Hepatocyte (in vitro differentiated cells): Measurements from ENCODE around the gene BIK. TPM values are rescaled to one million over a fixed set of nuclear protein-coding genes. Genes with fewer than 3 reads are reported as not detected.

Experiments
- DNase-seq: peaks from one replicate; pipeline ENCODE4 v3.0.0-alpha.2; 2016; ENCODE audit warnings: low spot score
- H2AFZ ChIP-seq: fragments of 200-600 bp; sonication (generic); 2 replicates; pipeline ENCODE4 v1.6.0; 2016; ENCODE audit warnings: antibody characterized with exemption, mild to moderate bottlenecking
- H3K27ac ChIP-seq: fragments of 200-600 bp; sonication (generic); 2 replicates; pipeline ENCODE4 v1.5.1; 2016; ENCODE audit warnings: mild to moderate bottlenecking
- H3K27me3 ChIP-seq: fragments of 200-600 bp; sonication (generic); 2 replicates; pipeline ENCODE4 v1.6.1; 2016
- H3K36me3 ChIP-seq: fragments of 200-600 bp; sonication (generic); replicated peaks from 2 replicates; pipeline ENCODE4 v1.5.1; 2016; ENCODE audit warnings: low read depth; ENCODE audit not compliant: insufficient read depth
- H3K4me1 ChIP-seq: fragments of 200-600 bp; sonication (generic); 2 replicates; pipeline ENCODE4 v1.5.1; 2016; ENCODE audit warnings: mild to moderate bottlenecking, moderate library complexity; ENCODE audit not compliant: insufficient read depth
- H3K4me2 ChIP-seq: fragments of 200-600 bp; sonication (generic); 2 replicates; pipeline ENCODE4 v1.6.0; 2016
- H3K4me3 ChIP-seq: fragments of 200-600 bp; sonication (generic); 2 replicates; pipeline ENCODE4 v1.5.1; 2016; ENCODE audit warnings: mild to moderate bottlenecking
- H3K79me2 ChIP-seq: fragments of 200-600 bp; sonication (generic); 2 replicates; pipeline ENCODE4 v1.6.0; 2017; ENCODE audit warnings: mild to moderate bottlenecking
- H3K9me2 ChIP-seq: fragments of 200-600 bp; sonication (generic); replicated peaks from 2 replicates; pipeline ENCODE4 v1.6.0; 2017; ENCODE audit warnings: mild to moderate bottlenecking; ENCODE audit not compliant: insufficient read depth
- H3K9me3 ChIP-seq: fragments of 200-600 bp; sonication (generic); 2 replicates; pipeline ENCODE4 v1.5.1; 2016; ENCODE audit warnings: low read depth, mild to moderate bottlenecking
- H4K20me1 ChIP-seq: fragments of 200-600 bp; sonication (generic); 2 replicates; pipeline ENCODE4 v1.6.0; 2016; ENCODE audit warnings: mild to moderate bottlenecking; ENCODE audit not compliant: insufficient read depth, poor library complexity, severe bottlenecking
- EZH2 ChIP-seq: fragments of 200-600 bp; sonication (generic); IDR thresholded peaks from 2 replicates; pipeline ENCODE4 v1.6.1; 2016; ENCODE audit warnings: antibody characterized with exemption, mild to moderate bottlenecking, borderline replicate concordance
- EZH2phosphoT487 ChIP-seq: fragments of 200-600 bp; sonication (generic); IDR thresholded peaks from one replicate; pipeline ENCODE4 v1.6.1; 2018; ENCODE audit warnings: antibody characterized with exemption, mild to moderate bottlenecking, low read depth, moderate library complexity; ENCODE audit not compliant: unreplicated experiment, severe bottlenecking
- WGBS: methylation state at CpG from one replicate; pipeline ENCODE4 v1.1.6; 2016; ENCODE audit warnings: low lambda C conversion rate; ENCODE audit errors: missing lambda C conversion rate; 5-methylcytosine and 5-hydroxymethylcytosine counted together
- polyA plus RNA-seq: library from polyadenylated mRNA; unstranded; fragments of >200 nt; fragmentation: Nextera tagmentation; extraction: Ambion mirVana; gene quantifications from 2 replicates; pipeline ENCODE4 v1.2.1, GENCODE V29; 2016
- total RNA-seq: library from RNA; depleted of rRNA; stranded (reverse); fragments of >200 nt; gene quantifications from 2 replicates; pipeline ENCODE4 v1.2.3, GENCODE V29; 2014
- TF ChIP-seq, protein P1 (sequence below): fragments of 200-600 bp; sonication (generic); IDR thresholded peaks from 2 replicates; pipeline ENCODE4 v1.5.1; 2016; ENCODE audit warnings: antibody characterized with exemption, mild to moderate bottlenecking; ENCODE audit not compliant: poor library complexity

BIK gene
- total and polyA plus RNA-seq, 2 experiments from 2014 or later = 10.6 to 15.5 TPM

DNA sequence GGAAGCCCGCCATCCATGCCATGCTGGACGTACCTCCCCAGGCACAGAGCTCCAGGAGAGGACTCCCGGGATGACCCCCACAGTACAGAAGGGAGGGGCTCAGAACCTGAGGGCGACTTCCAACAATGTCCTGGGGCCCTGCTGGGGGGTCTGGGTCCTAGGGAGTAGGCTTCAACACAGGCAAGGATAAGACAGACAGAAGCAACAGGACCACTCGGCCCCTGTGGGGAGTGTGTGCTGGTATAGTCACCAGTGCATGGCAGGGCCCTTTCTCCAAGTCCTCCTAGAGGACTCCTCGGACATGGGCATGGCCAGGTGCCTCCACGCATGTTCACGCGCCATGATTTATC lies 59.6 kb downstream of the BIK start:
- Histone ChIP-seq H3K79me2 (no peaks in the 10 kb centered on the region), H3K4me1 (no peaks in the 10 kb centered on the region), H3K9me3 (no peaks in the 10 kb centered on the region), H2AFZ (no peak overlapping the region), H3K4me3 (no peak overlapping the region), H4K20me1 (no peaks in the 10 kb centered on the region), H3K4me2 (no peak overlapping the region), H3K36me3 (no peaks in the 10 kb centered on the region), H3K27ac (no peak overlapping the region), H3K27me3 (no peaks in the 10 kb centered on the region), H3K9me2 (no peaks in the 10 kb centered on the region)
- TF ChIP-seq EZH2phosphoT487 = no peak
- TF ChIP-seq, protein P1, sequence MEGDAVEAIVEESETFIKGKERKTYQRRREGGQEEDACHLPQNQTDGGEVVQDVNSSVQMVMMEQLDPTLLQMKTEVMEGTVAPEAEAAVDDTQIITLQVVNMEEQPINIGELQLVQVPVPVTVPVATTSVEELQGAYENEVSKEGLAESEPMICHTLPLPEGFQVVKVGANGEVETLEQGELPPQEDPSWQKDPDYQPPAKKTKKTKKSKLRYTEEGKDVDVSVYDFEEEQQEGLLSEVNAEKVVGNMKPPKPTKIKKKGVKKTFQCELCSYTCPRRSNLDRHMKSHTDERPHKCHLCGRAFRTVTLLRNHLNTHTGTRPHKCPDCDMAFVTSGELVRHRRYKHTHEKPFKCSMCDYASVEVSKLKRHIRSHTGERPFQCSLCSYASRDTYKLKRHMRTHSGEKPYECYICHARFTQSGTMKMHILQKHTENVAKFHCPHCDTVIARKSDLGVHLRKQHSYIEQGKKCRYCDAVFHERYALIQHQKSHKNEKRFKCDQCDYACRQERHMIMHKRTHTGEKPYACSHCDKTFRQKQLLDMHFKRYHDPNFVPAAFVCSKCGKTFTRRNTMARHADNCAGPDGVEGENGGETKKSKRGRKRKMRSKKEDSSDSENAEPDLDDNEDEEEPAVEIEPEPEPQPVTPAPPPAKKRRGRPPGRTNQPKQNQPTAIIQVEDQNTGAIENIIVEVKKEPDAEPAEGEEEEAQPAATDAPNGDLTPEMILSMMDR = no peak
- TF ChIP-seq EZH2 = no peak
- no peak for DNase-seq
- WGBS = 97% methylated on average over 9 of the region's 9 CpGs

DNA sequence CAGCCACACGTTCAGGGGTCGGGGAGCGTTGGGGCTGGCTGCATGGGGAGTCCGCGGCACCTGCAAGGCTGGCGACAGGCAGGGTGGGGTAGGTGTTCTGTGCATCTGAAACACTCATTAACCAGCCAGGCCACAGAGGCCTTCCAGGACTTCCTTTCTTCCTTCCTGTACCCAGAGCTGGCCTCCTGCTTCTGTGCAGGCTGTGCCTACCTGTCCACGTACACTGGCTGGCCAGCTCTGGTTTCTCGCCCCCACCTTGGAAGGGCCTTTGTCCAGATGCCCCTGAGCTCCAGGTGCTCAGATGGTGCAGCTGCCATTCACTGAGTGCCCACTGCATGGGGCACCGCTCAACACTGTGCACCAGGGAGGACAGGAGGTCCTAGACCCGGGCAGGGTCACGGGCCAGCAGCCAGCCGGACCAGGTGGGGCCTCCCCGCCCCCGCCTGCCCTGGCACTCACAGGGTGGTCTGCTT lies 60.5 kb downstream of the BIK start:
- H3K79me2 ChIP-seq = no peaks in the 10 kb centered on the region
- no peaks in the 10 kb centered on the region for H3K4me1 ChIP-seq
- no peaks in the 10 kb centered on the region for H3K36me3 ChIP-seq
- H3K9me3 ChIP-seq = no peaks in the 10 kb centered on the region
- no peaks in the 10 kb centered on the region for H3K27me3 ChIP-seq
- H4K20me1 ChIP-seq = no peaks in the 10 kb centered on the region
- no peak for DNase-seq
- H3K4me3 ChIP-seq = no peak overlapping the region
- H3K9me2 ChIP-seq = no peaks in the 10 kb centered on the region
- no peak overlapping the region for H3K4me2 ChIP-seq
- WGBS = 90% methylated on average over 14 of the region's 14 CpGs
- TF ChIP-seq EZH2phosphoT487 = no peak
- H3K27ac ChIP-seq = no peak overlapping the region
- no peak overlapping the region for H2AFZ ChIP-seq

DNA sequence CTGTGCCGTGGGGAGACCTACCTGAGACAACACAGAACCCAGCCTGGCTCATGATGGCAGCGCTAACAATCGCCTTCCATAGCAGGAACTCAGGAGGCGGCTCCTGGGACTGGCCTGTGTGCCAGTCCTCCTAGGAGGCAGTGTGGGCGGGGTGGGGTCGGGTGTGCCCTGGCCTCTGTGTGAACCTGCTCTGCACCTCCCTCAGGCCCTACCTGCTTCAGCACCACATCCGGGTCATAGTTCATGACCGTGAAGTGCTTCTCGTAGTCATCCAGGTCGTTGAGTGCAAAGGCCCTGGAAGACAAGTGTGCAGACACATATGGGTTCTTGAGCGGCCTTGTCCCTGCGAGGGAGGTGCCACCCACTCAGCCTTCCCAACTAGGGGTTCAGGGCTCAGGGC lies 61.1 kb downstream of the BIK start:
- Histone ChIP-seq H3K9me3 (no peaks in the 10 kb centered on the region), H2AFZ (no peak overlapping the region), H3K9me2 (no peaks in the 10 kb centered on the region), H3K27me3 (no peaks in the 10 kb centered on the region), H3K4me1 (no peaks in the 10 kb centered on the region), H4K20me1 (no peaks in the 10 kb centered on the region), H3K79me2 (no peaks in the 10 kb centered on the region), H3K36me3 (no peaks in the 10 kb centered on the region), H3K27ac (no peak overlapping the region), H3K4me2 (no peak overlapping the region), H3K4me3 (no peak overlapping the region)
- 91% methylated on average over 12 of the region's 12 CpGs for WGBS
- no peak for DNase-seq
- TF ChIP-seq EZH2 (no peak), EZH2phosphoT487 (no peak)
- TF ChIP-seq, protein P1 = no peak

DNA sequence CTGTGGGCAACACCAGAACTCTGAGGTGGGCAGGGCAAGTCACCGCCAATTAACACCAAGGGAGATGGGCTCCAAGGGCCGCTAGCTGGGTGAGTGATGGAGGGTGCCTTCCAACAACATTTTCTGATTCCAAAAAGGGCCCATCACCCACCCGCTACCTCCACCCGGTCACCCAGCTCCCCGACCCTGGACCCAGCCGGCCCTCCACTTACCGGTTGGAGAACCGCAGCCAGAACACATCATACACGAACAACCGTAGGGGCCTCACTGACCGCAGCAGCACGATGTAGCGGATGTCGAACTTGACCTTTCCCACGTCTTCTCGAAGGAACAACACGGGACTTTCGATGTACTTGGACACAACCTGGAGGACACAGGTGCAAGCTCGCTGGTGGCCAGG lies 61.6 kb downstream of the BIK start:
- TF ChIP-seq, protein P1 = no peak
- TF ChIP-seq EZH2phosphoT487 = no peak
- TF ChIP-seq EZH2 = no peak
- H3K4me2 ChIP-seq = no peak overlapping the region
- 94% methylated on average over 19 of the region's 19 CpGs for WGBS
- H4K20me1 ChIP-seq = no peaks in the 10 kb centered on the region
- no peaks in the 10 kb centered on the region for H3K27me3 ChIP-seq
- no peak overlapping the region for H3K4me3 ChIP-seq
- H2AFZ ChIP-seq = no peak overlapping the region
- H3K27ac ChIP-seq = no peak overlapping the region
- H3K4me1 ChIP-seq = no peaks in the 10 kb centered on the region
- H3K36me3 ChIP-seq = no peaks in the 10 kb centered on the region
- H3K9me3 ChIP-seq = no peaks in the 10 kb centered on the region
- H3K79me2 ChIP-seq = no peaks in the 10 kb centered on the region
- DNase-seq = no peak
- H3K9me2 ChIP-seq = no peaks in the 10 kb centered on the region
